Frontal cortex (tissue), 4 donors: Measurements from ENCODE around the gene FHOD3. TPM values are rescaled to one million over a fixed set of nuclear protein-coding genes. Genes with fewer than 3 reads are reported as not detected.
A peak's percentile ranks its signal among the peaks of the same experiment; 100 is the strongest.
"Not testable (repeated sequence)": the region's sequence is repeated elsewhere in the genome, so short reads cannot be mapped to it uniquely, and the experiment has no call there.

ENCODE experiments used
- DNase-seq, 2 donors: peaks; one replicate each; pipeline ENCODE4 v3.0.0; 2012; ENCODE audit warnings: low spot score in 2 of 2
- FAIRE-seq: peaks from 2 replicates; lab custom pipeline; 2012; peaks lifted over from hg19 to GRCh38; lab: Jason Lieb, UNC
- total RNA-seq: library from RNA; depleted of rRNA; stranded (reverse); fragments of >200 nt; gene quantifications from one replicate; pipeline ENCODE4 v1.2.3, GENCODE V29; 2014
- donor health status: control.
- donor health status: control.
- donor health status: control.

The FHOD3 gene
- total RNA-seq, 1 donor from 2014 or later: 46.9 TPM

DNA sequence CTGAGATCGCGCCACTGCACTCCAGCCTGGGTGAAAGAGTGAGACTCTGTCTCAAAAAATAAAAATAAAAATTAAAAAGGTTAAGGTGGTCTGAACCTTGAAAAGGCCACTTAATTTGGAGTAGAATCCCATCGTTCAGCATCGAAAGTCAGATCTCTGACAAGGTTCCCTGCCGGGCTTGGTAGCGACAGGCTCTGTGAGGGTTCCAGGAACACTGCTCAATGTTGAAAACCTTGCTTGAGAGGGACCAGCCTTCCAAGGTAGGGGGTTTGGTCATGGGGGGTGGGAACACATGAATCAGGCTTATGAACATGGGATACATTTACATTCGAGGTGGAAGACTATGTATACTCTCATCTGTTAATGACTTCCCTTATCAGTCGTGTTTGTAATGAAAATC is 232.2 kb downstream of the FHOD3 start:
- no peak for FAIRE-seq
- DNase-seq: no peak

DNA sequence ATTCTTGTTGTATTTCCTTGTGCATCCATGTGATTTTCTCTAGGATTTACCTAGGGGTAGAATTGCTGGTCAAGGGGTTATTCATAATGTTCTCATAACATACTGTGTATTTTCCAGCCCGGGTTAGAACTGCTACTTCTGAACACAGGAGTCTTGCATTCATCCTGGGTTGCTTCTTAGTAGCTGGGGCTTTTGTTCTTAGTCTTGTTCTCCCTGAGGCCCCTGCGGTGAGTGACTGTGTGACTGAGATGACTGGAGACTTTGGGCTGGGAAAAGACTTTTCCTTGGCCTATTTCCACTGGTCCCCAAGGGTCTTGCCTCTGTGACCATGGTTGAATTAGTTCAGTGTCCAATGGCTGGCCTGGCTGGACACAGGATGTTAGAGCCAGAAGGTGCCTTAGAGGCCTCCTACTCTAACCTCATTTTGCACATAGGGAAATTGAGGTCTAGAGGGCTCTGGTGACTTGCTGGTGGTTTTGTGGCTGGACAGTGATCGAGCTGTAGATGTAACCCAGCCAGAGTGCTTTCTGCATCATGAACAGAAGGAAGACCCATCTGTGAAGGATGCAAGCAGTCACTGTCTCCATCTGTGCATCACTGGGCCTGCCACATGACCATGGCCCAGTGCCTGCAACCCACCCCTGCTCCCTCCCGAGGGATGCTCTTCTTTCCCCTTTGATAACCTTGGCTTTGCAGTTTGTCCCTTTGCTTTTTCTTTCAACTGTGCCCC is 233.3 kb downstream of the FHOD3 start:
- no peak for FAIRE-seq
- no peak for DNase-seq

DNA sequence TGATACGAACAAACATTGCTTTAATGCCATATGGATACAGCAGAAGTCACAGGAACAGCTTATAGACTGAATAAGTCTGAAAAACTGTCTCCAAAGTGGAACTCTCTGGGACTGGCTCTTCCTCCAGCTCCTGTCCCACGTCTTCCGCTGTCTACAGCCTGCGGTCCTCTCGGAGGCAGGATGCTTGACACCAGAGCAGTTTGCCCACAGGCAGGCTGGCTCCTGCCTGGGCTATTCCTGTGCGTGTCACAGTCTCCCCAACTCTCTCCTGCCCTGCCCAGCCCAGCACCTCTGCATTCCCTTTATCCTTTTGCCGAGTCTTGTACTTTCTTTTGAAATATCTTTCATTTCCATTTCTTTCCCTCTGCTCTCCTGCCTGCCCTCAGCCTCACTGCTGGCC is 234.1 kb downstream of the FHOD3 start:
- FAIRE-seq (no peak), DNase-seq (no peak)

DNA sequence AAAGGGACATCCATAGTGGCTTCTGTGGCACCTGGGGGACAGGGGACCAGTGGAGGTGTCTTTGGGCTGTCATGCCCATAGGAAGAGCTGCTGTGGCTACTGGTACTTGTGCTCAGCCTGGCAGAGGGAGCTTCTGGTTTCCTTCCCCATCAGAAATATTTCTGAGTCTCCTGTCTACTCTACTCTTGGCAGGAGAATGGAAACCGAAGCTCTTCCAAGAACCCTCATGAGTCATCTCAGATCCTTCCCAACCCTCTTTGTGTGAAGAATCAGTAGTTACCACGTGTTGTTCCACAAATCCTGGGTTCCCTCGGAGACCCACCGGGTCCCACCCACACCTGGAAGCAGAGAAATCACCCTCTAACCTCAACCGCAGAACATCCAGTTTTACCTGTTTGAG is 234.9 kb downstream of the FHOD3 start:
- no peak for FAIRE-seq
- no peak for DNase-seq

DNA sequence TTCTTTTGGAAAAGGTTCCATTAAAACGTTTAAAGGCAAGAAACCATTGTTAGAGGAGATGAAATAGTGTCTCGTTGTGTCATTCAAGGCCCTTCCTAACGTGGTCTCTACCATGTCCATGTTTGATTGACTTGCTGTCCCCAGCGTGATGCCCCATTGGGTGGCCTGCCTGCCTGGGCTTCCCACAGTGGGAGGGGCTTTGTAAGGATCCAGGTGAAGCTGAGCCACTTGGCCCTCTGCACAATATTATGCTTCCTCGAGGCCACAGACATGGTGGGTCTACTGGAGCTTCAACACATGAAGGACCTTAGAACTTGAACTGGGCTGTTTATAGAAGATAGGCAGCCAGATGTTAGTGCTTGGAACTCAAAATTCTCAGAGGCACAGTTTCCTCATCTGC is 235.3 kb downstream of the FHOD3 start:
- DNase-seq: no peak
- no peak for FAIRE-seq

DNA sequence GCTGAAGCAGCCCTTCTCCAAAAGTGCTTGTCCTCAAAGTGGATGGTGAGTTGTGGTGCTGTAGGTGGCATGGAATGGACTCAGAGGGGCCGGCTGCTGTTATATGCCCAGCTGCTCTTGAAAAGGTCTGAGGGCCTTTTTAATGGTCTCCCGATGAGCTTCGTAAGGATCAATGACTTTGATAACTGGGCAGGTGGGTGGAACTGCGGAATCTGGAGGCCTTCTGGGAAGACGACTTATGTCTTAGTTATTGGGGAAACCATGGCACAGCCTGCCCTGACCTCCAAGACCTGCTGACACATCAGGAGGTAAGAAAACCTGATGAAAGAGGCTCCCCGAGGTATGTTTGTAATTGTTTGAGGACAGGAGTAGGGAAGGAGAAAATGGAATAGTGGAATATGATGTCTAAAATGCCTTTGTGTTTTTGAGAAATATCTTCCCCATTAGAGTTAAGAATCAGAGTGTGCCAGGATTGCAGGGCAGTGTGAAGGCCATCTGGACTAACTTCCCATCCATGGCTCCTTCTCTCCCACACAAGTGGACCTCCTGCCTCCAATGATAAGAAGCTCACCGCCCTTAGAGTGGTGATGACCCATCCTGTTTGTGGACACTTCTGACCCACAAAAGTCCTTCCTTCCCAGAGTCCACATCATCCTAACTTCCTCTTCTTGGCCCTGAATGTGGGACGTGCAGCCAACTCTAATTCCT is 236.1 kb downstream of the FHOD3 start:
- no peak for DNase-seq
- FAIRE-seq: no peak

DNA sequence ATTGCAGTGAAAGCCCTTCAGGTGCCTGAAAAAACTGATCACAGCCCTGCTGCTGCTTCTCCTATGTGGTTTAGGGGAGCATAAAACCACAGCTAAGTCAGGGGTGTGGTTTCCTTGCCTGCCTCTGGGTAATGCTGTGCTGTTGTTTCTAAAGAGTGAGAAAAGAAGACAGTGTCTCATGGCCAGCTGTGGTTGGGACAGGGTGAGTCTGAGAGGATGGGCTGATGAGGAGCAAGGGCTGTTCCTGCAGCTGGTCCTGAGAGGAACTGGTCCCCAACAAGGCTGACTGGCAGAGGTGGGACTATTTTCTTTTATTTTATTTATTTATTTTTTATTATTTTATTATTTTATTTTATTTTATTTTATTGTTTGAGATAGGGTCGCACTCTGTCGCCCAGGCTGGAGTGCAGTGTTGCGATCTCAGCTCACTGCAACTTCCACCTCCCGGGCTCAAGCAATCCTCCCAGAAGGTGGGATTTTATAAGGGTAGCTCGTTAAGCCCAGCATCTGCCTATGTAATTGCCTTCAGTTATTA is 236.7 kb downstream of the FHOD3 start:
- DNase-seq (no peak), FAIRE-seq (no peak)

DNA sequence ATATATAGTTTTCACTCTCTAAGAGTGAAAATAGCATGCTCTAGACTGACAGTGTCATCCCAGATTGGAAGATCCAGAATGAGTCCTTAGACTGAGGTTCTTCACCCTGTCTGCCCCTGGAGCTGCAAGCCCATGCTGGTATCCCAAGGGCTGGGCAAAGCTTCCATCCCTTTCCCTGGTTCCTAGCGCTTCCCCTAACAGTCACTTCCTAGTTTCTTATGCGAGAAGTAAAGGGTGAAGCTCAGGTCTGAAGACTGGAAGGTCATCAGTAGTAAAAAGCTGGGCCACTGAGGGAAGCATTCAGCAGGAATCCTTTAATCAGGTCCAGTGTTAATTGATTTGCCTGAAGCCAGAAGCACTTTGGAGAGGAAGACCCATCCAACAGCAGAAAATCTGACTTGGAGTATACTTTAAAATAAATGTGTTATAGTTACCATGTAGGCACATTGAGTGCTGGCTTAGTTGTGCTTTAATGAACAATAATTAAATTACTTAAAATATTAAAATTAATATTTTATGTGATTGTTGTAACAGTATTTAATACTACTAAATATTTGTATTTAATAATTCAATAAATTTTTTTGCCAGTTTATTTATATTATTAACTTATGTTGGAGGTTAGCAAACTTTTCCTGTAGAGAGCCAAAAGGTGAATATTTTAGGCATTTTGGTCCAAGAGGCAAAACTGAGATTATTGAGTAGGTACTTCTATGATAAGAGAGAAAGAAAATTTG is 237.9 kb downstream of the FHOD3 start:
- DNase-seq: no peak
- FAIRE-seq: peak; percentile 39

DNA sequence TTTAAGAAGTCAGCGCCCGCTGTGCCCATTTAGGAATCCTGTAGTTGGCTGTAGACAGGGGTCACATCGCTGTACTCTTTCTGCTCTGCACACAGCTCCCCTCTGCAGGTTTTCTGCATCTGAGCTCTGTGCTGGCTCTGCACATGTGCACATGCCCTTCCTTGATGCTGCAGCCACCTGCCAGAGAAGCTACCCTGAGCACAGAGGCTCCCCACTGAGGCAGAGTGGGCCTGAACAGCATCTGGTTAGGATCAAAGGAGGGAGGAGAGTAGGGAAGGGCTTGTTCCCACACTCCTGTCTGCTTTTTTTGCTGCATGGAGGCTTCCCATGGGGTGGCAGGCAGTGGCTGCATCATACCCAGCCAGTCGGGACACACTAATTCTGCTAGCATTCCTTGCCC is 238.9 kb downstream of the FHOD3 start:
- FAIRE-seq (no peak), DNase-seq (no peak)

DNA sequence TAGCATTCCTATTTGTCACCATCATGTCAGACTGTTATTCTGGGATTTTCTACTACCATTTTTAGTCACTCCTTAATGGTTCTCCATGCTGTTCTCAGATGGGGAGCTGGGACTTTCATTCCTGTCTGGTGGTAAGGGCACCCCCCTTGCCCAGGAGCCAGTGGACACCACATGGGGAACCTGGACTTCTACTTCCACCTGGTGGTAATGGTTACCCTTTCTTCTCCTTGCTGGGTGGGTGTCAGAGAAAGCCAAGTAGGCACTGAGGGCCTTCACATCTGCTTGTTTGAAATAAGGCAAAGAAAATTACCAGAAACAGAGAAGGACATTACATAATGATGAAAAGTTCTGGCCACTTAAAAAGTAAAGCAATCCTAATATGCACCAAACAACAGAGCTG is 239.8 kb downstream of the FHOD3 start:
- no peak for FAIRE-seq
- no peak for DNase-seq

DNA sequence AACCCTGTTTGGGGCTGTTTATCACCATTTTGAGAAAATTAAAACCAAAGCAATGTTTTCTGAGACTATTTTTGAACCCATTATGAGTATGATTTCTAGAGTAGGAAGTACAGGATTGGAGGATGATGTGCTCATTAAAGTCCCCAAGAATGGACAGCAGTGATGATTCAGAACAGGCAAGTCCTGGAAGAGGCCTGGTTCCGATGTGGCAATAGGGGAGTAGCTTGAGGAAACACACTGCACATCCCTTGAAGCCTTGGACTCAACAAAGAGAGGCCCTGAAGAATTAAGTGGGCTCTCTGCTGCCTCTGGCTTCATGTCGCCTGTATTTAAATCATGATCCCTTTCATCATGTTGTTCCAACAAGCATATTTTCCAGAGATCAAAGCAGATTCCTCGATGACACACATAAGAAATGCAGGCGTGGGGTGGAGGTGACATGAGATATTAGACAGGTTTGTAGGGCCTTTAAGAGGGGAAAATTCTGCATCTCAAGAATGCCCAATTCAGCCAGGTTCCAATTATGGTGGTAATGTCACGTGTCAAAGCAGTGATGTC is 242.2 kb downstream of the FHOD3 start:
- no peak for FAIRE-seq

DNA sequence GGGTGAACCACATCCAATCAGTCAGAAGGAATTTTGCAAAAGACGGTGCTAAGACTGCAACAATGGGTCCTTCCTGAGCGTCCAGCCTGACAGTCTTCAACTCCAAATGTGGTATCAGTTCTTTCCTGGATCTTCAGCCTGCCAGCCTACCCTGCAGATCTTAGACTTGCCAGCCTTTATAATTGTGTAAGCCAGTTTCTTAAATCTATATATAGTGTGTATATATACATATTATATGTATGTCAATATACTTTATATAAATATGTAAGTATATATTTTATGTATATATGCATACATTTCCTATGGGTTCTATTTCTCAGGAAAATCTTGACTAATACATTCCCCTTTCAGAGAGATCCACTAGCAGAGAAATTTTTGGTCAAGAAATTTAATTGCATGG is 245.5 kb downstream of the FHOD3 start:
- DNase-seq (no peak), FAIRE-seq (no peak)

More for the DNA sequence above, 242.2 kb downstream of the FHOD3 start:
- no peak for DNase-seq

DNA sequence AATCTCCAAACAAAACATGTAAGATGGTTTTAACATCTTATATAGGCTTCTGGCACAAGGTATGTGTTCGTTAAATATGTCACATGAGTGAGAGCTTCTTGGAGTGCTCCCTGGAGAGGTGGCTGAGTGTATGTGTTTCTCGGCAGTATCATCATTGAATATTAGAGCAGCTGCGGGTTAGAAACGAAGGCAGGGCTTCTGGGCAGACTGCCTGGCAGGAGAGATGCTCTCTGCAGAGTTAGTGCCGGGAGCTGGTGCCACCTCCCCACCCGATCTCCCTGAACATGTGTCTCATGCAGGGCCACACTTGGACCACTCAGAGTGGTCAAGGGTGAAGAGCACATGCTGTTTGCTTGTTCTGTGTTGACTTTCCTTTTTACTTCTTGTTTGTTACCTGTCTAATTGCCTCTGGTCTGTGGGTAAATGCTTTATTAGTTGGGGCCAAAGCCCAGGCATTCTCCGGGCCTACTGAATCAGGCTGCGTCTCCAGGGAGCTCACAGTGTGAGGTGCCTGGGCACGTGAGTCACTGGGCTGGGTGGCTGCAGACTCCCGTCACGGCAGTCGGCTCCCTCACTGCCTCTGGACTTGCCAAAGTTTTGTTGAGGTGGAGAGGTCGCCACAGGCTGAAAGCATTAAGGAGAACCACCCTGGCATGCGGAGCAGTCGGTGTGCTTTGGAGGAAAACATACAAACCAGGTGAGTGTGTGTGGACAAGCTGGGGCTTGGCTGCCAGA is 246.6 kb downstream of the FHOD3 start:
- DNase-seq: no peak

DNA sequence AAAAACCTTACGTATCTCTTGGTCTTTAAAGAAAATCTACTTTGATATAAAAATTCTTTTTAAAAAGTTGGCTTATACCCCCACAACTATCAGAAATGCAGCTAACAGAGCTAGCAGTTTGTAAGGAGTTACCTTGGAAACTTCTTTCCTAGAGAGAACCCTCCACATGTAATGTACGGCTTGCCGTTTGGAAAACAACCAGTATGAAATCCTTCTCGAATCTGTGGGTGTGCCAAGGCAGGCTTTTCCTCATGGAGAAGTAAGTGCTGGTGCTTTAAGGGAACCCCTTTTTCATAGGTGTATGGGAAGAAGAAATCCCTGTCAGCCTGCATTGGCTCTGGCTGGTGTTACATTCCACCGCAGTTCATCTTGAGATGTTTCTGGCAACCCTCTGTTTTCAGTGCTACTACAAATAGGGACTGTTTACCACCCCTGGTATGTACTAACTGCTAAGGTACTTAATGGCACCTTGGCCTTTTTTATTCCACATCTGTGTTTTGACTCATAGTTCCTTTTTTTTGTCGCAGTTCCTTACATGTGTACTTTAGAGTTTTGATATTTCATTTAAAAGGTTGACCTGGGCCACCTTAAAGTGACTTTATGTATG is 248.4 kb downstream of the FHOD3 start:
- FAIRE-seq: no peak

More for the DNA sequence above, 246.6 kb downstream of the FHOD3 start:
- no peak for FAIRE-seq

DNA sequence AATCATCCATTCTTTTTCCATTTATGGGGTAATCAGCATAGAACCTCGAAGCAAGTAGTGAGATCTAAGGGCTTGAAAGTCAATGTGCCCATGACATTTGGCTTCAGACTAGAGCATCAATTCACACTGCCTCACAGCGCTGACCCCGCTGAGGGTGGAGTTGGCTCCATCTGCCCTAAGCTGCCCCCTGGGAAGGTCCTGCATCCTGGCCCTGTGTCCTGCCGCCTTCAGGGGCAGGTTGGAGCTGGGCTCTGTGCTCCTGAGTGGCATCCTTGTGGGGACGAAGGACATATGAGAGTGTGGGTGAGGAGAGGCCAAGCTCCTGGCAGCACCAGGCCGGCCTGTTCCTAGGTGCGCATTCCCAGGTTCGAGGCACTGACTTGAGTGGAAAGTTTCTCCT is 249.4 kb downstream of the FHOD3 start:
- DNase-seq (no peak), FAIRE-seq (no peak)

More for the DNA sequence above, 248.4 kb downstream of the FHOD3 start:
- no peak for DNase-seq

DNA sequence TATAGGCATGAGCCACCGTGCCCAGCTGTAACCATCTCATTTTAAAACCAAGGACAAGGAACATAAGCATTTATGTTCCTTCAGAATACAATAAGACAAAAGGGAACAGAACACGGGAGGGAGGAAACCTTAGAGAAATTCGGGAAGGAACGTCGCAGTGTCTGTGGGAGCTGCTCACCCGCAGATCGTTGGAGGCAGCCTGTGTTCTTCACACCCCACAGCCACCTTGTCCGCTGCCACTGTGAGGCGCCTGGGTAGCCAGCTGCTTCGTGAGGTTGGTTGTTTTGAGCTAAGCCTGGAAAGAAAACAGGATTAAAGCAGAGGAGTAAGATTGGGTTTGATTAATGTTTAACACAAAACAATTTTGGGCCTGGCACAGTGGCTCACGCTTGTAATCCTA is 250.0 kb downstream of the FHOD3 start:
- DNase-seq (no peak), FAIRE-seq (no peak)

DNA sequence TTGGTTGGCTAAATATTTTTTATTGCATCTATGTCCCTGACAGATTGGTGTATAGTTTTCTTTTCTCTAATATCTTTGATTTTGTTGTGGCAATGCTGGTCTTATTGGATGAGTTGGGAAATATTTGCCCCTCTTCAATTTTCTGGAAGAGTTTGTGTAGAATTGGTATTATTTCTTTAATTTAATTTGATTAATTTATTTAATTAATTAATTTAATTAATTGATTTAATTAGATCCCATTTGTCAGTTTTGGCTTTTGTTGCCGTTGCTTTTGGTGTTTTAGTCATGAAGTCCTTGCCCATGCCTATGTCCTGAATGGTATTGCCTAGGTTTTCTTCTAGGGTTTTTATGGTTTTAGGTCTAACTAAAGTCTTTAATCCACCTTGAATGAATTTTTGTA is 253.8 kb downstream of the FHOD3 start:
- not testable (repeated sequence) for FAIRE-seq, DNase-seq

DNA sequence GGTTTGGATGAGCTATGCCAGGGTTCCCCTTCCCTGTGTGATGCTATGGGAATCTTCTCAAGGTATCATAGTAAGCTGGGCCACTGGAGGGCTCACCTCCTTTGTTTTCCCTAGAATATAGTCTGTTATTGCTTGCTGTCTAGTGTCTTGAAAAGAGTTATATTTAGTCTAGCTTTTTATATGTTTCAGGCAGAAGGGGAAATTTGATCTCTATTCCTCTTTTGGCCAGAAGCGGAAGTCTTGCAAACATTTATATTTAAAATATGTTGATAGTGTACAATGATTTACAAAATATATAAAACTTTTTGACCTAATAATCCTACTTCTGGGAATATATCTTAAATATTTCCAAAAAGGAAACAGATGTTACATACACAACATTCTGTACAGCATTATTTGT is 260.7 kb downstream of the FHOD3 start:
- no peak for FAIRE-seq
- no peak for DNase-seq

DNA sequence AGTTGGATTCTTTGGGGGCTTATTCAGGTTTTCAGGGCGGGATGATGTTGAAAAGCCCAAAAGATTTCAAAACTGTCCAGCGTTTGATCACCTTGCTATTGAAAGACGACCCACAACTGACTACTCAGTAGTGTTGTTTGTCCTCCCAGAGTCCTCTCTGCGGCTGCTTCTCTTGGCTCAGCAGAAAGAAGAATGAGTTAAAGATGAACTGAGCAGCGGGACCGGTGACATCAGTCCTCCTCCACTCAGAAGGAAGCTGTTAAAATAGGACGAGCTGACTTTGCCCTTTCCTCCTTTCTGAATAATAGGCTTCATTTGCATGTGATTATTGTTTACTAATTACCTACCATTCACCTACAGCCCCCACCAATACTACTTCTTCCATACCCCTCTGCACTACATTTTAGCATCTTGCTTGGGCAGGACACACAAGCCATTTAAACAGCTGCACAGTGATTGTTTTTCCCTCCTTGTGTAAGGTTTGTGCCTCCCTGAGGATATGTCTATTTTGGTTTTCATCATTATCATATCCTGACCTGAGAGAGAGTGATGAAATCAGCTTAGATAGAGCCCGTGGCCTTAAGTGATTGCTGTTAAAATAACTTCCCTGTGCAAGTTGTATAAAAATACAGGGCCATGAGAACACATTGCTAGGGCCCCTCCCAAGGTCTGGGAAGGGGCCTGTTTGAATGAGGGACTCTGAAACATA is 261.8 kb downstream of the FHOD3 start:
- DNase-seq (no peak), FAIRE-seq (no peak)
